ENCODE measurements around the gene THBS1.

Gene THBS1

DNA sequence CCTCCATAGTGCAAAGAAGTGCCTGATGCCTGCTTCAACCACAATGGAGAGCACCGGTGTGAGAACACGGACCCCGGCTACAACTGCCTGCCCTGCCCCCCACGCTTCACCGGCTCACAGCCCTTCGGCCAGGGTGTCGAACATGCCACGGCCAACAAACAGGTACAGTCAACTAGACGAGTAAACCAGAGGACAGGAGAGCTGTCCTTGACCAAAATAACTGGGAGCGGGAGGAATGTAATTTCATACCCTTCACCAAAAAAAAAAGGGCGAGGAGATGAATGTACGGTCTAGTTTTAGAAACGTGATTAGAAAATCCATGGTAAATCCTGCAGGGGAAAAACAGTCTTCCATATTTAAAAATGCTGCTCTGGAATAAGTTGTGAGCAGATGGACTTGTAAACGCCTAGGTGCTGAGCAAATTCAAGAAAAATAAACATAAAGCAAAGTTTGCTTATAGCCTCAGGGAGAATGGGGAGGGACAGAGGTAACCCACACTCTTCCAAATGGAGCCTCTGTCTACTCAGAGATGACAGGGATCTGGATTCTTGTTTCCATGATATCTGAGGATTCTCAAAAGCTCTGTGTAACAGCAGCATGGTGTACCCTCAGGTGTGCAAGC, 8.4 kb downstream of the THBS1 start:
- DNase-seq (ENCODE audit: low read depth, low spot score): no peak

DNA sequence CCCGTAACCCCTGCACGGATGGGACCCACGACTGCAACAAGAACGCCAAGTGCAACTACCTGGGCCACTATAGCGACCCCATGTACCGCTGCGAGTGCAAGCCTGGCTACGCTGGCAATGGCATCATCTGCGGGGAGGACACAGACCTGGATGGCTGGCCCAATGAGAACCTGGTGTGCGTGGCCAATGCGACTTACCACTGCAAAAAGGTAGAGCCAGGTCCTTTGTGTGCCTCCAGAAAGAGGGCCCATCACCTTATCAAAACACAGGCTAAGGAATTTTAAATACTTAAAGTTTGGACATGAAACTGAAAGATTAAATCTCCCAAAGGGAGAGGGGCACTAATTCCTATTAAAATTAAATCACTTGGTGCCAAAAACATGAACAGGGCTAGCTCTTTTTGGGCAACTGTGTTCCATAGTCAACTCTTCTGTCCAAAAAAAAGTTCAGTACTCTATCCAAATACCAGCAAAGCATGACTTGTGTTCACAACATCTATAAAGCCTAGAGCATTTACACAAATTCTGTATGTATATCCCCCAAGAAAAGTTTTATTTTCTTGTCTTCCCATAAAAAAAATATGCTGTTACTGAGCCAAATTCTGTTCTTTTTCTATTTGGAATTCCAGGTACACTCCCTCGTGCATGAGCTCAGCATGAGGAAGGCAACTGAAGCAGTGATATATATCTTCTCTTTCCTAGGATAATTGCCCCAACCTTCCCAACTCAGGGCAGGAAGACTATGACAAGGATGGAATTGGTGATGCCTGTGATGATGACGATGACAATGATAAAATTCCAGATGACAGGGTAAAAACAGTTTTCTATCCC, 9.2 kb downstream of the THBS1 start:
- no peak for DNase-seq (ENCODE audit: low read depth, low spot score)

DNA sequence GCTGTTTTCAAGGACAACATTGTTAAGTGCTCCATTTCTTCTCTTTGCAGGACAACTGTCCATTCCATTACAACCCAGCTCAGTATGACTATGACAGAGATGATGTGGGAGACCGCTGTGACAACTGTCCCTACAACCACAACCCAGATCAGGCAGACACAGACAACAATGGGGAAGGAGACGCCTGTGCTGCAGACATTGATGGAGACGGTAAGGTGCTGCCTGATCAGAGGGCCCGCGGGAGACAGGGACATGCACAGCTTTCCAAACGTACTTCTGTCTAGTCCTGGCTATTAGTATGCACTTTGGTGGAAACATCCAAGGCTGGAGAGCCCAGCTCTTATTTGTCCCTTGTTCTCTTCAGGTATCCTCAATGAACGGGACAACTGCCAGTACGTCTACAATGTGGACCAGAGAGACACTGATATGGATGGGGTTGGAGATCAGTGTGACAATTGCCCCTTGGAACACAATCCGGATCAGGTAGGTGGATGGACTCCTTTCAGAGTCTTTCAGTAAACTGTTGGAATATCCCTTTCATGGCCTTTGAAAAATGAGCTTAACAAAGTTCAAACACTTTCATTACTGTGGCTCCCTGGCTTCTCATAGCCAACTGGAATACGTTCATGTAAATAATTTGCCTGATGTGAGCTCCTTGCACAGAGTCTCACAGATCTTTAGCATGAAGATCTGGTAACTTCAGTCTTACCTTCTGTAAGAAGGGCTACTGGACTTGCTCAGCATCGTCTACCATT, 10.4 kb downstream of the THBS1 start:
- DNase-seq (ENCODE audit: low read depth, low spot score): no peak

DNA sequence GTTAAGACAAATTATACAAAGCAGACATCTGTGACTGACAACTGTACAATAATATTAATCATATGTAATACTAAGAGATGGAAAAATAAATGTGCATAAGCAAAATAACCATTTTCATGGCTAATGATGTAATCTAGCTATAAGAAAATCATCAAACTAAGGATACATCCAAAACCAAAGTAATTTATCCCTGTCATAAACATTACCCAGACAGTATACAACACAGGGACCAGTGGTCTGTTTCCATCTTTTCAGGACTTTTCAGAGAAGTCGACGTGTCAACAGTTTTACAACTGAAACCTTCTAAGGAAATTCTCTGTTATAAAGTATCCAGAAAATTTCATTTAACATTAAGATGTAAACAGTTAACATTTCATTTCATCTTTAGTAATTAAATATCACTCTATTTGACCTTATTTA, 11.0 kb downstream of the THBS1 start:
- DNase-seq (ENCODE audit: low read depth, low spot score): no peak

DNA sequence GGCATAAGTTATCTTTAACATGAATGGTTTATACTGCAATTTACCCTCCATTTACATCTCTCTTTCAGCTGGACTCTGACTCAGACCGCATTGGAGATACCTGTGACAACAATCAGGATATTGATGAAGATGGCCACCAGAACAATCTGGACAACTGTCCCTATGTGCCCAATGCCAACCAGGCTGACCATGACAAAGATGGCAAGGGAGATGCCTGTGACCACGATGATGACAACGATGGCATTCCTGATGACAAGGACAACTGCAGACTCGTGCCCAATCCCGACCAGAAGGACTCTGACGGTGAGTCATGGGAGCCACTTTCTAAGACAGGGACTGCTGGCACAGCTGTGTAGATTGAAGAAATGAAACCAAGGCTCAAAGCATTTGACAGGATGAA, 11.6 kb downstream of the THBS1 start:
- DNase-seq (ENCODE audit: low read depth, low spot score): no peak

DNA sequence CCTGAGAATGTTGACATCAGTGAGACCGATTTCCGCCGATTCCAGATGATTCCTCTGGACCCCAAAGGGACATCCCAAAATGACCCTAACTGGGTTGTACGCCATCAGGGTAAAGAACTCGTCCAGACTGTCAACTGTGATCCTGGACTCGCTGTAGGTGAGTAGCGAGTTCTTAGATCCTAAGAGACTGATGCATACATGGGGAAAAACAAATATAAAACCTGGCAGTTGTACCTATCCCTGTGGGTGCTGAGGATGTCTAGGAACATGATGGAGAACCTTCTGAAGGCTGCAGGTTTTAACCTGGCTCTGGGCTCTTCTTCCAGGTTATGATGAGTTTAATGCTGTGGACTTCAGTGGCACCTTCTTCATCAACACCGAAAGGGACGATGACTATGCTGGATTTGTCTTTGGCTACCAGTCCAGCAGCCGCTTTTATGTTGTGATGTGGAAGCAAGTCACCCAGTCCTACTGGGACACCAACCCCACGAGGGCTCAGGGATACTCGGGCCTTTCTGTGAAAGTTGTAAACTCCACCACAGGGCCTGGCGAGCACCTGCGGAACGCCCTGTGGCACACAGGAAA, 12.3 kb downstream of the THBS1 start:
- DNase-seq (ENCODE audit: low read depth, low spot score): no peak

DNA sequence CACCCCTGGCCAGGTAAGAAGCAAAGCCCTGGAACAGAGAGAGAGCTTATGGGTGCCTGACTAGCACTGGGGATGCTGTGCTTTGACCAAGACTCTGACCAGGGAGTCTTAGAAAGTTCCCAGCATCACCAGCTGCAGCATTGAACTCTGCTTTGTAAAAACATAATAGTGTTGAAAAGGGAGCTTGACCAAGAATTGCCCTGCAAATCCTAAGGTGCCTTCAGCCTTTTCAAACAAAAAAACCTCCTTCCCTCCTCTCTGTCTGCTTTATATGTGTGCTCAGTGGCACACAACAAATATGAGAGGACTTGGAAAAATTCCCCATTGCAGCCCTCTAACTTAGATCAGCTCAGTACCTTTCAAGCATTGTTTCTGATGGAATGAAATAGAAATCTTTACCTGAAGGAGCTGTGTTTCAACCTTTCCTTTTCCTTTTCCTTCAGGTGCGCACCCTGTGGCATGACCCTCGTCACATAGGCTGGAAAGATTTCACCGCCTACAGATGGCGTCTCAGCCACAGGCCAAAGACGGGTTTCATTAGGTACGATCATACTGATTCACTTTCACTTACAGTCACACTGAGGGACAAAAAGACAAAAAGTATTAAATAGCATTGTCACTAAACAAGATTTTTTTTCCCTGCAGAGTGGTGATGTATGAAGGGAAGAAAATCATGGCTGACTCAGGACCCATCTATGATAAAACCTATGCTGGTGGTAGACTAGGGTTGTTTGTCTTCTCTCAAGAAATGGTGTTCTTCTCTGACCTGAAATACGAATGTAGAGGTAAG, 13.0 kb downstream of the THBS1 start:
- no peak for DNase-seq (ENCODE audit: low read depth, low spot score)

DNA sequence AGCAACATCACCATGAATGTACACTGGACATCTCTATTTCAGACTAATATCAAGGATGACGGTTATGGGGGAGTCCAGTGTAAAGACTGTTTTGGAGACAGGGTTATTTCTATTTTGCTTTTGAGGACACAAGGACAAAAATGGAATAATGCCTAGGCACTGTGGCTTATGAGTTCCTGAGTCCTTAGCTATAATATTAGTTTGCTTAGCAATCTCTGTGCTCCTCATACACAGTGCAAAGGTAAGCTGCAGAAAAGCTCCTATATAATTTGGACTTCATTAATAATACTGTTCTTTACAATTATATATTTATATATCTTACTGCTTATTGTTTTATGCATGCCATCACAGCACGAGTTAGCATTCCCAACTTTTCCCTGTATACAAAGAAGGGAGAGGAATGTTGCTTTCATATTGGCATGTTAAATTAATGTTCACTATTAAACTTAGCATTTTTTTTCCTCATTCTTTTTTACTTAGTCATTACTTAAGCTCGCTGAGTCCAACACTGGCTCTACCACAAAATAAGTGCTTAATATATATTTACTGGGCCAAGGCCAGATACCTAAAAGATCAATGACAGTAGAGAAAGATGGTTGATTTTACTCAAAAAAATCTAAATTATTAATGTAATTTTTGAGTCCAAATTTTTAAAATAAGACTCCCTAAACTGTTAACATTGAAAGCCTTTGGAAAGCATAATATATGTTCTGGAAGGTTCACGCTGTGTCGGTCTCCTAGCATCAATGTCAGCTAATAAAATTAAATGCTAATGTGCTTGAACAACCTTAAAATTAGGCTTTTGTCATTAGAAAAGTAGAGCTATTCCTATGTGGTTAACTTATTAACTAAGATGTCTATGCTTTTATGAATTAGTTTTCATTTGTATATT, 13.8 kb downstream of the THBS1 start:
- DNase-seq (ENCODE audit: low read depth, low spot score): no peak

DNA sequence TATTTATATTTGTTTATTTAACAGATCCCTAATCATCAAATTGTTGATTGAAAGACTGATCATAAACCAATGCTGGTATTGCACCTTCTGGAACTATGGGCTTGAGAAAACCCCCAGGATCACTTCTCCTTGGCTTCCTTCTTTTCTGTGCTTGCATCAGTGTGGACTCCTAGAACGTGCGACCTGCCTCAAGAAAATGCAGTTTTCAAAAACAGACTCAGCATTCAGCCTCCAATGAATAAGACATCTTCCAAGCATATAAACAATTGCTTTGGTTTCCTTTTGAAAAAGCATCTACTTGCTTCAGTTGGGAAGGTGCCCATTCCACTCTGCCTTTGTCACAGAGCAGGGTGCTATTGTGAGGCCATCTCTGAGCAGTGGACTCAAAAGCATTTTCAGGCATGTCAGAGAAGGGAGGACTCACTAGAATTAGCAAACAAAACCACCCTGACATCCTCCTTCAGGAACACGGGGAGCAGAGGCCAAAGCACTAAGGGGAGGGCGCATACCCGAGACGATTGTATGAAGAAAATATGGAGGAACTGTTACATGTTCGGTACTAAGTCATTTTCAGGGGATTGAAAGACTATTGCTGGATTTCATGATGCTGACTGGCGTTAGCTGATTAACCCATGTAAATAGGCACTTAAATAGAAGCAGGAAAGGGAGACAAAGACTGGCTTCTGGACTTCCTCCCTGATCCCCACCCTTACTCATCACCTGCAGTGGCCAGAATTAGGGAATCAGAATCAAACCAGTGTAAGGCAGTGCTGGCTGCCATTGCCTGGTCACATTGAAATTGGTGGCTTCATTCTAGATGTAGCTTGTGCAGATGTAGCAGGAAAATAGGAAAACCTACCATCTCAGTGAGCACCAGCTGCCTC, 14.7 kb downstream of the THBS1 start:
- no peak for DNase-seq (ENCODE audit: low read depth, low spot score)

DNA sequence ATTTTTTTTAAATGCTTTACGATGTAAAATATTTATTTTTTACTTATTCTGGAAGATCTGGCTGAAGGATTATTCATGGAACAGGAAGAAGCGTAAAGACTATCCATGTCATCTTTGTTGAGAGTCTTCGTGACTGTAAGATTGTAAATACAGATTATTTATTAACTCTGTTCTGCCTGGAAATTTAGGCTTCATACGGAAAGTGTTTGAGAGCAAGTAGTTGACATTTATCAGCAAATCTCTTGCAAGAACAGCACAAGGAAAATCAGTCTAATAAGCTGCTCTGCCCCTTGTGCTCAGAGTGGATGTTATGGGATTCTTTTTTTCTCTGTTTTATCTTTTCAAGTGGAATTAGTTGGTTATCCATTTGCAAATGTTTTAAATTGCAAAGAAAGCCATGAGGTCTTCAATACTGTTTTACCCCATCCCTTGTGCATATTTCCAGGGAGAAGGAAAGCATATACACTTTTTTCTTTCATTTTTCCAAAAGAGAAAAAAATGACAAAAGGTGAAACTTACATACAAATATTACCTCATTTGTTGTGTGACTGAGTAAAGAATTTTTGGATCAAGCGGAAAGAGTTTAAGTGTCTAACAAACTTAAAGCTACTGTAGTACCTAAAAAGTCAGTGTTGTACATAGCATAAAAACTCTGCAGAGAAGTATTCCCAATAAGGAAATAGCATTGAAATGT, 15.6 kb downstream of the THBS1 start:
- DNase-seq (ENCODE audit: low read depth, low spot score): no peak

DNA sequence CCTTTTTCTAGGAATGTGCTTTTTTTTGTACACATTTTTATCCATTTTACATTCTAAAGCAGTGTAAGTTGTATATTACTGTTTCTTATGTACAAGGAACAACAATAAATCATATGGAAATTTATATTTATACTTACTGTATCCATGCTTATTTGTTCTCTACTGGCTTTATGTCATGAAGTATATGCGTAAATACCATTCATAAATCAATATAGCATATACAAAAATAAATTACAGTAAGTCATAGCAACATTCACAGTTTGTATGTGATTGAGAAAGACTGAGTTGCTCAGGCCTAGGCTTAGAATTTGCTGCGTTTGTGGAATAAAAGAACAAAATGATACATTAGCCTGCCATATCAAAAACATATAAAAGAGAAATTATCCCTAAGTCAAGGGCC, 16.5 kb downstream of the THBS1 start:
- no peak for DNase-seq (ENCODE audit: low read depth, low spot score)

DNA sequence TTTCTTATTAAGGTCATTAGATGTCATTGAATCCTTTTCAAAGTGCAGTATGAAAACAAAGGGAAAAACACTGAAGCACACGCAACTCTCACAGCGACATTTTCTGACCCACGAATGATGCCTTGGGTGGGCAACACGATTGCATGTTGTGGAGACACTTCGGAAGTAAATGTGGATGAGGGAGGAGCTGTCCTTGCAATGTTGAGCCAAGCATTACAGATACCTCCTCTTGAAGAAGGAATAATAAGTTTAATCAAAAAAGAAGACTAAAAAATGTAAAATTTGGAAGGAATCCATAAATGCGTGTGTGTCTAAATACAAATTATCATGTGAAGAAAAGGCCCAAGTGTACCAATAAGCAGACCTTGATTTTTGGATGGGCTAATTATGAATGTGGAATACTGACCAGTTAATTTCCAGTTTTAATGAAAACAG, 16.9 kb downstream of the THBS1 start:
- no peak for DNase-seq (ENCODE audit: low read depth, low spot score)

DNA sequence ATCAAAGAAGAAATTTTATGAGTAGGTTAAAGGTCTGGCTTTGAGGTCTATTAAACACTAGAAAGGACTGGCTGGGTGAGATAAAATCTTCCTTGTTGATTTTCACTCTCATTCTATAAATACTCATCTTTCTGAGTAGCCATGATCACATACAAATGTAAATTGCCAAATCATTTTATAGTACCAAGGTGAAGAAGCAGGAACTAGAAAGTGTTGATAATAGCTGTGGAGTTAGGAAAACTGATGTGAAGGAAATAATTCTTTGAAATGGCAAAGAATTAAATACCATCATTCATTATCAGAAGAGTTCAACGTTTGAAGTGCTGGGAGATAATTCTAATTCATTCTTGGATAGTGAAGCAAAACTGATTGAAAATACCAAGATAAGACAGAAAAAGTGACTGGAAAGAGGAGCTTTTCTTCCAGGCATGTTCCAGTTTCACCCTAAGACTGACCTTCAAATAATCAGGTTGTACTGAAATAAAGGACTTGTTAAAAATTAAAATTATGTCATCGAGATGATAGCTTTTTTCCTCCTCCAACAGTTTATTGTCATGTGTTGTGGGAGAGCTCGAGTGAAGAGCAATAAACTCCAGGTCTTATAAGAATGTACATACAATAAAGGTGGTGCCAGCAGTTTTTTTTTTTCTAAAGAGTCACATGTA, 17.4 kb downstream of the THBS1 start:
- no peak for DNase-seq (ENCODE audit: low read depth, low spot score)

DNA sequence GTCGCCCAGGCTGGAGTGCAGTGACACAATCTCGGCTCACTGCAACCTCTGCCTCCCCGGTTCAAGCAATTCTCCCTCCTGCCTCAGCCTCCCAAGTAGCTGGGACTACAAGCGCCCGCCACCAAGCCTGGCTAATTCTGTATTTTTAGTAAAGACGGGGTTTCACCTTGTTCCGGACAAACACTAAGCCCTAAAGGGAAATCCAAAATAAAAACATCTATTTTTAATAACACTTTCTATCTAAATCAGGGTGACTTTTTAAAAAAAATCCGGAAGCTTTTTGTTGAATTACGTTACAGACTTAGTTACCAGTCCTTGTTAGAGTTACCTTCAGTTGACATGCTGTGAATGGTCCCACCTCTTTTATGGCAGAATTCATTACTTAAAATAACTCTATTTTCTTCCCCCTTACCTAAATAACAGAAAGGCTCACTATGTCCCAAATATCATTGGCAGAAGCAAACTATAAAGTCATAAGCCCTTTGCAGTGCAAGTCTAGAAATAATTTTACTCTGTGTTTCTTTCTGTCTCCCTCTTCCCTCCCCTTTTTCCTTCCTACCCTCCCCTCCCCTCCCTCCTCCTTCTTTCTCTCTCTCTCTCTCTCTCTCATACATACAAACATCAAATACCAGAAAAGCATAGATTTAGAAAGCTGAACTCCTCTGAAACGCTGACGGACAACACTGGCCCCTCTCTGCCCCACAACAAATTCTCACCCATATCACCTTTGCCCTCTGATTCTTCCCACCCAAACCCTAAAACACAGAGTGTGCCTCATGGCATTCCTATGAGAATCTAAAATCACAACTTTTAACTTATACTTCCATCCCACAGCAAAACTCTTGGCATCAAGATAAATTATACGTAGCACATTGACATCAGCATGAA, 18.3 kb downstream of the THBS1 start:
- no peak for DNase-seq (ENCODE audit: low read depth, low spot score)

DNA sequence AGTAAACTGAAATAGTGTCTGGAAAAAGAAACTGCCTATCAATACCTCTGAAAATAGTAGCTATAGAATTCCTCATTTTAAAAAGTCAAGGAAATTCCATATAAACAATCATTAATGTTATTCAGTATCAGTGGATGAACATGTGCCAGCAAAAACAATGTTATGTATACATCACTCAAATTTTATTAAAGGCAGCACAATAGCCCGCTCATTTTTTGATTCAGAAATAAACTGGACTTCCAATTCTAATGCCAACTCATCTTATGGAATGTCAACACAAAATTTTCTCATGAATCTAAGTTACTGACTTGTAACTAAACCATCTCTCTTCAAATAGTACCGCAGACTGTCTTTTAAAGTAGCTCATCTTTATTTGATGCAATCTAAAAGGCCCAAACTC, 19.0 kb downstream of the THBS1 start:
- no peak for DNase-seq (ENCODE audit: low read depth, low spot score)

DNA sequence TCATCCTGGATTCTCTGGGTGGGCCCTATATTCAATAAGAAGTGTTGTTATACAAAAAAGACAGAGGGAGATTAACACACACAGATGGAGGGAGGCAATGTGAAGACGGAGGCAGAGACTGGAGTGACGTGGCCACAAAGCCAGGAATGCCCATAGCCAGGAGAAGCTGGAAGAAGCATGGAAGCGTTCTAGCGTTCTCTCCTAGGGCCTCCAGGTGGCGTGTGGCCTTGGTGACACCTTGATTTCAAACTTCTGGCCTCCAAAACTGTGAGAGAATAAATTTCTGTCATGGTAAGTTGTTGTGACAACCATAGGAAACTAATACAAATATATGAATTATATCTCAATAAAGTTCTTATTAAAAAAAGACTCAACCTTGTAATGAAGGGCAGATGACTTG, 21.3 kb downstream of the THBS1 start:
- no peak for DNase-seq (ENCODE audit: low read depth, low spot score)

DNA sequence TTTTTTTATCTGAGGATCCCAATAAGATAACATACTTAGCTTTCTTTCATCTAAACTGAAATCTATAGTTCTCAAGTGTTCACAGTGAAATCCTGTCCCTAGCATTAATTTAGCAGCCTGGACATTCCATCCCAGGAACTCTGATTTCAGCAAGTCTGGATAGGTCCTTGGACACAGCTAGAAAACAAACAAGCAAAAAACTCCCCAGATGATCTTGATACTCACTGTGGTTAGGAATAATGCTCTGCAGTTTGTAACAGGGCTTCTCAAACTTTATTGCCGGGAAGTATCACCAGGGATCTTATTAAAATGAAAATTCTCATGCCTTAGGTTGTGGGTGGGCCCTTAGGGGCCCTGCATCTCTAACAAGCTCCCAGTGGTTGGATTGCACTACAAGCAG, 24.3 kb downstream of the THBS1 start:
- no peak for DNase-seq (ENCODE audit: low read depth, low spot score)

All from brain pericyte (primary cell).